Tibial nerve (tissue), 3 donors: ENCODE results near the gene IGFBP6.

Source experiments
- CTCF ChIP-seq, 5 experiments: fragments of 200-600 bp in 3 of 5; fragments of 450-650 bp in 2 of 5; sonication (generic) in 3 of 5; IDR thresholded peaks; one replicate each; pipeline ENCODE4 v1.5.1; 2016 to 2019; ENCODE audit warnings: antibody characterized with exemption in 5 of 5, mild to moderate bottlenecking in 3 of 5, moderate library complexity in 2 of 5
- POLR2A ChIP-seq, 2 donors: fragments of 450-650 bp; IDR thresholded peaks; one replicate each; pipeline ENCODE4 v1.6.1; 2017; ENCODE audit warnings: antibody characterized with exemption in 2 of 2, mild to moderate bottlenecking in 2 of 2, moderate library complexity in 2 of 2

- peak in 1 of 5 experiments; percentile 29 for TF ChIP-seq CTCF (IDR thresholded peaks at IDR 0.05)
- peak; percentile 85 to 88 for TF ChIP-seq POLR2A (IDR thresholded peaks at IDR 0.05)
Observed at GRCh38 chr12:53079226-53080117, 18.0 kb upstream of the IGFBP6 start, which contains the start of gene SPRYD3.
